HCT116 (cell line): ENCODE data around the gene DDX39B. TPM values are rescaled to one million over a fixed set of nuclear protein-coding genes. Genes with fewer than 3 reads are reported as not detected.

Experiments
- ATAC-seq: fragments of 200-7000 bp; cut with Tn5 transposase; 2 replicates; pipeline ENCODE4 v1.9.1; 2020; ENCODE audit warnings: mild to moderate bottlenecking, moderate library complexity
- BruUV-seq: library from RNA; stranded (reverse); fragments of 400-500 nt; replicated peaks from 2 replicates; lab custom pipeline; 2021; lab: Mats Ljungman, UMichigan
- CTCF ChIA-PET: fragments of 300-600 bp; sonication (Branson Sonifier 250); formaldehyde crosslinking; loops from one replicate; lab custom pipeline; 2021; ENCODE audit warnings: antibody characterized with exemption; lab: Charles Lee
- POLR2A ChIA-PET: fragments of 300-600, 350-600 bp; sonication (Branson Sonifier 250); formaldehyde crosslinking; loops from one replicate; lab custom pipeline; 2021; ENCODE audit warnings: antibody characterized with exemption; lab: Charles Lee
- RAD21 ChIA-PET, 2 experiments: fragments of 300-600 bp; sonication (Branson Sonifier 250); formaldehyde crosslinking; loops; one replicate each; lab custom pipeline; 2023; ENCODE audit warnings: low total read pairs in 2 of 2; ENCODE audit not compliant: uncharacterized antibody in 2 of 2, unreplicated experiment in 2 of 2, low non-redundant PET in 1 of 2; lab: Charles Lee
- DNase-seq: peaks from one replicate; pipeline ENCODE4 v3.0.0-alpha.2; 2010; ENCODE audit warnings: low read depth, low spot score
- H2AFZ ChIP-seq: fragments of 200-600 bp; shearing (Covaris generic), sonication (generic); 2 replicates; pipeline ENCODE4 v1.6.1; 2017; ENCODE audit warnings: low read depth, mixed run types, mixed read lengths, antibody characterized with exemption, low read length; ENCODE audit not compliant: poor library complexity, severe bottlenecking
- H3K27ac ChIP-seq: 2 replicates; pipeline ENCODE4 v1.5.1; 2012; ENCODE audit warnings: low read depth, low read length
- H3K27me3 ChIP-seq: fragments of 200-600 bp; sonication (generic); 2 replicates; pipeline ENCODE4 v1.6.1; 2016; ENCODE audit warnings: mixed run types, low read length, mixed read lengths; ENCODE audit not compliant: insufficient read depth
- H3K36me3 ChIP-seq, 2 experiments: fragments of 200-500 bp in 1 of 2; fragments of 200-600 bp in 1 of 2; sonication (Bioruptor generic) in 1 of 2; sonication (generic) in 1 of 2; 2 replicates each; pipeline versions ENCODE4 v1.5.1 to v1.6.1; 2014 to 2016; ENCODE audit warnings: low read length in 2 of 2, inconsistent platforms in 1 of 2, mixed read lengths in 1 of 2, mixed run types in 1 of 2; ENCODE audit not compliant: insufficient read depth in 2 of 2, control insufficient read depth in 1 of 2
- H3K4me1 ChIP-seq, 2 experiments: fragments of 200-600 bp in 1 of 2; sonication (generic) in 1 of 2; 2 replicates each; pipeline versions ENCODE4 v1.5.1 to v1.6.1; 2012 to 2017; ENCODE audit warnings: low read length in 2 of 2, inconsistent platforms in 1 of 2, mild to moderate bottlenecking in 1 of 2, mixed read lengths in 1 of 2, mixed run types in 1 of 2, moderate library complexity in 1 of 2; ENCODE audit not compliant: insufficient read depth in 2 of 2, control insufficient read depth in 1 of 2
- H3K4me2 ChIP-seq: fragments of 200-600 bp; sonication (generic); 2 replicates; pipeline ENCODE4 v1.6.1; 2017; ENCODE audit warnings: mixed run types, low read length, mixed read lengths
- H3K4me3 ChIP-seq, 2 experiments: fragments of 200-600 bp in 1 of 2; sonication (generic) in 1 of 2; replicated peaks in 1 of 2; 2 replicates each; pipeline ENCODE4 v1.5.1; 2011 to 2016; ENCODE audit warnings: low read length in 2 of 2, control low read depth in 1 of 2, low read depth in 1 of 2, mild to moderate bottlenecking in 1 of 2, mixed read lengths in 1 of 2, mixed run types in 1 of 2
- H3K79me2 ChIP-seq: fragments of 200-600 bp; sonication (generic); 2 replicates; pipeline ENCODE4 v1.6.1; 2017; ENCODE audit warnings: mild to moderate bottlenecking, mixed run types, low read length, moderate library complexity, mixed read lengths; ENCODE audit not compliant: insufficient read depth
- H3K9ac ChIP-seq: fragments of 200-600 bp; sonication (generic); 2 replicates; pipeline ENCODE4 v1.6.1; 2016; ENCODE audit warnings: low read length, mixed read lengths
- H3K9me2 ChIP-seq: fragments of 200-600 bp; sonication (generic), shearing (Covaris generic); 2 replicates; pipeline ENCODE4 v1.6.1; 2017; ENCODE audit warnings: mixed run types, mild to moderate bottlenecking, moderate library complexity; ENCODE audit not compliant: insufficient read depth
- H3K9me3 ChIP-seq, 2 experiments: fragments of 200-500 bp in 1 of 2; fragments of 200-600 bp in 1 of 2; sonication (Bioruptor generic) in 1 of 2; sonication (generic) in 1 of 2; 2 replicates each; pipeline ENCODE4 v1.6.1; 2014 to 2017; ENCODE audit warnings: low read length in 2 of 2, mixed read lengths in 2 of 2, inconsistent platforms in 1 of 2, low read depth in 1 of 2, mild to moderate bottlenecking in 1 of 2, mixed run types in 1 of 2, moderate library complexity in 1 of 2; ENCODE audit not compliant: control insufficient read depth in 1 of 2, insufficient read depth in 1 of 2
- H4K20me1 ChIP-seq: fragments of 200-600 bp; sonication (generic), shearing (Covaris generic); 2 replicates; pipeline ENCODE4 v1.6.1; 2017; ENCODE audit warnings: mixed run types, mild to moderate bottlenecking, moderate library complexity; ENCODE audit not compliant: insufficient read depth
- EGR1 ChIP-seq: IDR thresholded peaks from 2 replicates; pipeline ENCODE4 v1.6.1; 2012; ENCODE audit warnings: low read depth
- ELF1 ChIP-seq: IDR thresholded peaks from 2 replicates; pipeline ENCODE4 v1.6.1; 2012; ENCODE audit warnings: low read depth, borderline replicate concordance
- JUND ChIP-seq: IDR thresholded peaks from 2 replicates; pipeline ENCODE4 v1.6.1; 2012
- MAX ChIP-seq: IDR thresholded peaks from 2 replicates; pipeline ENCODE4 v1.6.1; 2012
- POLR2AphosphoS5 ChIP-seq: IDR thresholded peaks from 2 replicates; pipeline ENCODE4 v1.6.1; 2011; ENCODE audit warnings: mild to moderate bottlenecking, low read depth, low read length, moderate library complexity
- RAD21 ChIP-seq: IDR thresholded peaks from 2 replicates; pipeline ENCODE4 v1.6.1; 2012; ENCODE audit warnings: low read depth, mild to moderate bottlenecking
- SRF ChIP-seq: IDR thresholded peaks from 2 replicates; pipeline ENCODE4 v1.6.1; 2012; ENCODE audit warnings: low read depth
- YY1 ChIP-seq: IDR thresholded peaks from 2 replicates; pipeline ENCODE4 v1.6.1; 2011; ENCODE audit warnings: low read length, low read depth, moderate library complexity, mild to moderate bottlenecking; ENCODE audit not compliant: insufficient replicate concordance; ENCODE audit errors: extremely low read depth
- ZBTB33 ChIP-seq: IDR thresholded peaks from 2 replicates; pipeline ENCODE4 v1.6.1; 2011; ENCODE audit warnings: mild to moderate bottlenecking, low read length, moderate library complexity; ENCODE audit not compliant: insufficient replicate concordance; ENCODE audit errors: extremely low read depth
- intact Hi-C: fragments of 100-400 bp; cut with micrococcal nuclease; formaldehyde crosslinking; loops from 2 replicates; pipeline ENCODE4 v1.10.0; 2022
- total RNA-seq: library from RNA; stranded (reverse); gene quantifications from one replicate; pipeline ENCODE4 v1.2.1, GENCODE V29; 2021; ENCODE audit not compliant: unreplicated experiment

DDX39B gene
- total RNA-seq, 1 experiment from 2014 or later, result 545 TPM

- no peak for ATAC-seq
- BruUV-seq, result TSS peak; percentile 66
- RAD21 ChIA-PET, result no interaction called here
- Histone ChIP-seq H3K4me1 (peaks cover 4 to 15% of the 10 kb centered on the region in 2 experiments; a peak in 2 of 4 replicates), H3K4me2 (peak overlapping the region; percentile 97), H4K20me1 (no peaks in the 10 kb centered on the region), H3K4me3 (peak overlapping the region; percentile 65 to 75), H3K36me3 (no peaks in the 10 kb centered on the region), H3K79me2 (no peaks in the 10 kb centered on the region), H3K9me2 (no peaks in the 10 kb centered on the region), H3K27ac (peak overlapping the region; percentile 8; the same call in 1 of the 2 replicates), H3K9me3 (no peaks in the 10 kb centered on the region), H2AFZ (peak overlapping the region; percentile 79), H3K9ac (peak overlapping the region; percentile 73), H3K27me3 (no peaks in the 10 kb centered on the region)
- no peak for TF ChIP-seq SRF
- TF ChIP-seq ZBTB33, result no peak
- no peak for TF ChIP-seq POLR2AphosphoS5
- TF ChIP-seq JUND, result no peak
- no peak for TF ChIP-seq RAD21
- no peak for TF ChIP-seq EGR1
- no peak for TF ChIP-seq YY1
- no peak for TF ChIP-seq ELF1
- TF ChIP-seq MAX, result no peak
- CTCF ChIA-PET, result interaction anchor here (1.1 to 7.8 kb wide), 4 partner anchors 11 to 16 kb away, joined by 3 to 70 read pairs (median 5); no protein-coding TSS in a partner anchor
- no peak for DNase-seq
- POLR2A ChIA-PET, result interaction anchor here (1.4 to 1.9 kb wide), 2 partner anchors 12 to 35 kb away, joined by 3 to 6 read pairs; partner anchors contain the start of genes ATP6V1G2 and NFKBIL1
- intact Hi-C loops, result no loop called here
Measured at GRCh38 chr6:31581434-31582229, 39.8 kb upstream of the DDX39B start.
